Mesothelial cell of epicardium (in vitro differentiated cells): Measurements from ENCODE around the gene TMEM72. TPM values are rescaled to one million over a fixed set of nuclear protein-coding genes. Genes with fewer than 3 reads are reported as not detected.
A peak's percentile ranks its signal among the peaks of the same experiment; 100 is the strongest.

Experiments used
- DNase-seq, 2 experiments: peaks; one replicate each; pipeline ENCODE4 v3.0.0; 2021; ENCODE audit warnings: low spot score in 2 of 2; ENCODE audit not compliant: unreplicated experiment in 2 of 2
- H3K27ac Mint-ChIP-seq: 2 replicates; pipeline ENCODE4 v1.8.0; 2021; ENCODE audit warnings: mixed read lengths
- H3K27me3 Mint-ChIP-seq: 2 replicates; pipeline ENCODE4 v1.8.0; 2021; ENCODE audit warnings: low read depth, mixed read lengths
- H3K36me3 Mint-ChIP-seq: 2 replicates; pipeline ENCODE4 v1.8.0; 2021; ENCODE audit warnings: mixed read lengths
- H3K4me1 Mint-ChIP-seq: 2 replicates; pipeline ENCODE4 v1.8.0; 2021; ENCODE audit warnings: mixed read lengths
- H3K4me3 Mint-ChIP-seq: 2 replicates; pipeline ENCODE4 v1.8.0; 2021; ENCODE audit warnings: mild to moderate bottlenecking, moderate library complexity, mixed read lengths
- H3K9me3 Mint-ChIP-seq: 2 replicates; pipeline ENCODE4 v1.8.0; 2021; ENCODE audit warnings: mixed read lengths
- CTCF ChIP-seq: fragments of 200-600 bp; sonication (generic); IDR thresholded peaks from one replicate; pipeline ENCODE4 v1.5.0; 2021; ENCODE audit warnings: antibody characterized with exemption; ENCODE audit not compliant: unreplicated experiment
- total RNA-seq: library from RNA; stranded (reverse); gene quantifications from 3 replicates; pipeline ENCODE4 v1.2.1, GENCODE V29; 2021

The TMEM72 gene
- total RNA-seq, 1 donor from 2014 or later: 0.67 TPM

GRCh38 chr10:44962870-44963738 lies 52.0 kb downstream of the TMEM72 start:
- peaks cover 60% of the 10 kb centered on the region for H3K4me1 Mint-ChIP-seq
- no peaks in the 10 kb centered on the region for H3K27me3 Mint-ChIP-seq
- H3K4me3 Mint-ChIP-seq: no peak overlapping the region
- no peaks in the 10 kb centered on the region for H3K36me3 Mint-ChIP-seq
- no peak for DNase-seq
- H3K9me3 Mint-ChIP-seq: no peaks in the 10 kb centered on the region
- H3K27ac Mint-ChIP-seq: no peak overlapping the region
- TF ChIP-seq CTCF: peak; percentile 18

GRCh38 chr10:44963772-44964633 lies 52.9 kb downstream of the TMEM72 start:
- H3K27ac Mint-ChIP-seq: peak overlapping the region; percentile 78
- DNase-seq: no peak
- no peaks in the 10 kb centered on the region for H3K27me3 Mint-ChIP-seq
- H3K4me1 Mint-ChIP-seq: peaks cover 54% of the 10 kb centered on the region
- no peak overlapping the region for H3K4me3 Mint-ChIP-seq
- no peak for TF ChIP-seq CTCF
- no peaks in the 10 kb centered on the region for H3K9me3 Mint-ChIP-seq
- no peaks in the 10 kb centered on the region for H3K36me3 Mint-ChIP-seq

GRCh38 chr10:44965104-44965503 lies 54.0 kb downstream of the TMEM72 start:
- Mint-ChIP-seq H3K9me3 (no peaks in the 10 kb centered on the region), H3K4me3 (no peak overlapping the region), H3K36me3 (no peaks in the 10 kb centered on the region), H3K27ac (no peak overlapping the region), H3K27me3 (no peaks in the 10 kb centered on the region), H3K4me1 (peaks cover 53% of the 10 kb centered on the region)
- DNase-seq: no peak
- TF ChIP-seq CTCF: no peak

- Mint-ChIP-seq H3K27ac (no peak overlapping the region), H3K36me3 (peaks cover 3% of the 10 kb centered on the region), H3K4me1 (peaks cover 47% of the 10 kb centered on the region), H3K27me3 (no peaks in the 10 kb centered on the region), H3K4me3 (no peak overlapping the region), H3K9me3 (no peaks in the 10 kb centered on the region)
- no peak for TF ChIP-seq CTCF
- peak in 1 of 2 experiments; percentile 9 for DNase-seq
Observed at GRCh38 chr10:44965651-44966097, 54.5 kb downstream of the TMEM72 start.

GRCh38 chr10:44966129-44966815 lies 55.1 kb downstream of the TMEM72 start:
- no peak overlapping the region for H3K27ac Mint-ChIP-seq
- H3K4me3 Mint-ChIP-seq: no peak overlapping the region
- H3K9me3 Mint-ChIP-seq: no peaks in the 10 kb centered on the region
- no peak for TF ChIP-seq CTCF
- no peaks in the 10 kb centered on the region for H3K27me3 Mint-ChIP-seq
- H3K36me3 Mint-ChIP-seq: peaks cover 6% of the 10 kb centered on the region
- peaks cover 42% of the 10 kb centered on the region for H3K4me1 Mint-ChIP-seq
- DNase-seq: peak in 1 of 2 experiments; percentile 11
